Esophagus squamous epithelium (tissue), 5 donors: Measurements from ENCODE around the gene SHISAL2A. TPM values are rescaled to one million over a fixed set of nuclear protein-coding genes. Genes with fewer than 3 reads are reported as not detected.
"Not testable (repeated sequence)": the region's sequence is repeated elsewhere in the genome, so short reads cannot be mapped to it uniquely, and the experiment has no call there.

ENCODE experiments used
- DNase-seq: peaks from one replicate; lab custom pipeline; 2025; lab: John Stamatoyannopoulos, UW
- H3K27ac ChIP-seq, 4 donors: fragments of 200-600 bp; sonication (generic); one replicate each; pipeline ENCODE4 v1.5.1; 2016 to 2019; ENCODE audit warnings: mild to moderate bottlenecking in 1 of 4
- H3K27me3 ChIP-seq, 4 donors: fragments of 200-600 bp; sonication (generic); 1 replicate in 3 of 4; 2 replicates in 1 of 4; pipeline versions ENCODE4 v1.5.1 to v1.6.0; 2017 to 2021; ENCODE audit warnings: antibody characterized with exemption in 1 of 4
- H3K36me3 ChIP-seq, 3 donors: fragments of 200-600 bp; sonication (generic); one replicate each; pipeline ENCODE4 v1.5.1; 2016 to 2019
- H3K4me1 ChIP-seq, 3 donors: fragments of 200-600 bp; sonication (generic); one replicate each; pipeline ENCODE4 v1.5.1; 2017 to 2019
- H3K4me3 ChIP-seq, 4 donors: fragments of 200-600 bp; sonication (generic); 1 replicate in 3 of 4; 2 replicates in 1 of 4; pipeline ENCODE4 v1.5.1; 2016 to 2019; ENCODE audit warnings: mild to moderate bottlenecking in 2 of 4, moderate library complexity in 1 of 4
- H3K9me3 ChIP-seq, 3 donors: fragments of 200-600 bp; sonication (generic); one replicate each; pipeline ENCODE4 v1.5.1; 2016 to 2019
- POLR2A ChIP-seq, 4 donors: fragments of 450-650 bp; IDR thresholded peaks; one replicate each; pipeline ENCODE4 v1.6.1; 2017; ENCODE audit warnings: antibody characterized with exemption in 4 of 4, mild to moderate bottlenecking in 4 of 4, moderate library complexity in 3 of 4
- WGBS, 2 donors: methylation state at CpG; one replicate each; pipeline ENCODE4 v1.1.5; 2018; 5-methylcytosine and 5-hydroxymethylcytosine counted together
- intact Hi-C: fragments of 100-400 bp; cut with DNase I; formaldehyde crosslinking; loops from one replicate; pipeline ENCODE4 v1.15.0; 2022
- total RNA-seq, 4 donors: library from RNA; depleted of rRNA; stranded (reverse); fragments of >200 nt; gene quantifications; one replicate each; pipeline ENCODE4 v1.1.0, GENCODE V29; 2016
- TF ChIP-seq, protein P1 (sequence below), 6 experiments: fragments of 450-650 bp in 4 of 6; fragments of 200-600 bp in 2 of 6; sonication (generic) in 2 of 6; IDR thresholded peaks; one replicate each; pipeline ENCODE4 v1.5.1; 2016 to 2019; ENCODE audit warnings: antibody characterized with exemption in 6 of 6, mild to moderate bottlenecking in 4 of 6, moderate library complexity in 4 of 6
- donor health status: DM: yes; HTN: yes; CAD: no.

Gene SHISAL2A
- total RNA-seq, 4 donors from 2014 or later = 1.7 TPM; not detected in 3

DNA sequence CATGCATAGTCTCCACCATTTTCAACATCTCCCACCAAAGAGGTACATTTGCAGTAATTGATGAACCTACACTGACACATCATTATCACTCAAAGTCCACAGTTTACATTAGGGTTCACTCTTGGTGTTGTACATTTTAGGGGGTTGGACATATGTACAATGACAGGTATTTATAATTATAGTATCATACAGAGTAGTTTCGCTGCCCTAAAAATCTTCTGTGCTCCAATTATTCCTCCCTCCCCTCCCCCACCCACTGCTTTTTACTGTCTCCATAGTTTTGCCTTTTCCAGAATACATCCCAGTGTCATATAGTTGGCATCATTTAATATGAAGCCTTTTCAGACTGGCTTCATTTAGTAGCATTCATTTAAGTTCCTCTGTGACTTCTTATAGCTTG is 51.6 kb downstream of the SHISAL2A start:
- Histone ChIP-seq H3K27ac (no peak overlapping the region), H3K4me3 (no peak overlapping the region), H3K4me1 (no peaks in the 10 kb centered on the region), H3K9me3 (no peaks in the 10 kb centered on the region), H3K36me3 (peaks cover 0 to 42% (median 5%) of the 10 kb centered on the region in 3 donors), H3K27me3 (no peaks in the 10 kb centered on the region)
- no peak for DNase-seq
- intact Hi-C loops = loop anchor here (10.0 kb wide), 1 partner anchor 260 kb away; no protein-coding TSS in a partner anchor
- TF ChIP-seq POLR2A (IDR thresholded peaks at IDR 0.05) = no peak
- TF ChIP-seq, protein P1, sequence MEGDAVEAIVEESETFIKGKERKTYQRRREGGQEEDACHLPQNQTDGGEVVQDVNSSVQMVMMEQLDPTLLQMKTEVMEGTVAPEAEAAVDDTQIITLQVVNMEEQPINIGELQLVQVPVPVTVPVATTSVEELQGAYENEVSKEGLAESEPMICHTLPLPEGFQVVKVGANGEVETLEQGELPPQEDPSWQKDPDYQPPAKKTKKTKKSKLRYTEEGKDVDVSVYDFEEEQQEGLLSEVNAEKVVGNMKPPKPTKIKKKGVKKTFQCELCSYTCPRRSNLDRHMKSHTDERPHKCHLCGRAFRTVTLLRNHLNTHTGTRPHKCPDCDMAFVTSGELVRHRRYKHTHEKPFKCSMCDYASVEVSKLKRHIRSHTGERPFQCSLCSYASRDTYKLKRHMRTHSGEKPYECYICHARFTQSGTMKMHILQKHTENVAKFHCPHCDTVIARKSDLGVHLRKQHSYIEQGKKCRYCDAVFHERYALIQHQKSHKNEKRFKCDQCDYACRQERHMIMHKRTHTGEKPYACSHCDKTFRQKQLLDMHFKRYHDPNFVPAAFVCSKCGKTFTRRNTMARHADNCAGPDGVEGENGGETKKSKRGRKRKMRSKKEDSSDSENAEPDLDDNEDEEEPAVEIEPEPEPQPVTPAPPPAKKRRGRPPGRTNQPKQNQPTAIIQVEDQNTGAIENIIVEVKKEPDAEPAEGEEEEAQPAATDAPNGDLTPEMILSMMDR (IDR thresholded peaks at IDR 0.05) = no peak
- 91 to 92% methylated on average over 1 of the region's 1 CpG for WGBS, 2 donors

DNA sequence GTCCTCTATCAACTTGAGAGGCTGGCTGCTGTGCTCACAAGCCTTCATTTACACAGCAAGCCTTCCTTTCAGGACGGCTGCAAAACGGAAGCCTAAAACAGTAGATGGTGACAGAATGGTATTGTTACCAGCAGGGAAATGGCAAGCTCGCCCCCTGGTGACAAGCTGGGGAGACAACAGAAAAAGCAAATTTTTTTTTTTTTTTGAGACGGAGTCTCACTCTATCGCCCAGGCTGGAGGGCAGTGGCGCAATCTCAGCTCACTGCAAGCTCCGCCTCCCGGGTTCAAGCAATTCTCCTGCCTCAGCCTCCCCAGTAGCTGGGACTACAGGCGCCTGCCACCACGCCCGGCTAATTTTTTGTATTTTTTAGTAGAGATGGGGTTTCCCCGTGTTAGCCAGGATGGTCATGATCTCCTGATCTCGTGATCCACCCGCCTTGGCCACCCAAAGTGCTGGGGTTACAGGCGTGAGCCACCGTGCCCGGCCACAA is 53.3 kb downstream of the SHISAL2A start:
- not testable (repeated sequence) for H3K27ac ChIP-seq, H3K27me3 ChIP-seq, H3K9me3 ChIP-seq, DNase-seq, H3K4me1 ChIP-seq, H3K4me3 ChIP-seq
- 49 to 51% methylated on average over 13 to 16 of the region's 17 CpGs for WGBS, 2 donors
- TF ChIP-seq, protein P1 (IDR thresholded peaks at IDR 0.05) = peak; percentile 45 to 89 (median 80)
- H3K36me3 ChIP-seq = peaks cover 0 to 60% (median 5%) of the 10 kb centered on the region in 3 donors
- intact Hi-C loops = loop anchor here (10.0 kb wide), 1 partner anchor 262 kb away; no protein-coding TSS in a partner anchor

DNA sequence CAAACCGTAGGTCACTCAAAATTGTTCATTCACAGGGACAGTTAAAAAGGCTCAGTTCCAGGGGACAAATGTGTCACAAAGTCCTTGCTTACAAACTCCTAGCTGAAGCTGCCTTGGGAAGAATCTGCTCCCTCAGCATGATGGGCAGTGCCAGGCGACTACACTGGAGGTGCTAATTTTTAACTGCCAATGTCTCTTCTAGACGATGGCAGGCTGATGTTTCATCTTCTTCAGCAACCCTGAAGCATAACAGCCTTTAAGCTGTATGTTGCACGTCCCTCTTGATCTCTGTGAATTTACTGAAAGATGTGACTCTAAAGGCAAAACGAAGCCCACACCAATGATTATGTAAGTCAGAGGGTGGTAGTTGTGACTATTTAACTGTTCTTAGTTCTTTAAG is 53.9 kb downstream of the SHISAL2A start:
- intact Hi-C loops = loop anchor here (10.0 kb wide), 1 partner anchor 262 kb away; no protein-coding TSS in a partner anchor
- Histone ChIP-seq H3K9me3 (no peaks in the 10 kb centered on the region), H3K36me3 (peaks cover 0 to 65% (median 5%) of the 10 kb centered on the region in 3 donors), H3K4me1 (no peaks in the 10 kb centered on the region), H3K27me3 (no peaks in the 10 kb centered on the region), H3K4me3 (no peak overlapping the region), H3K27ac (no peak overlapping the region)
- WGBS, 2 donors = 90 to 94% methylated on average over 5 of the region's 5 CpGs
- DNase-seq = no peak
- TF ChIP-seq POLR2A (IDR thresholded peaks at IDR 0.05) = no peak
- TF ChIP-seq, protein P1 (IDR thresholded peaks at IDR 0.05) = no peak

DNA sequence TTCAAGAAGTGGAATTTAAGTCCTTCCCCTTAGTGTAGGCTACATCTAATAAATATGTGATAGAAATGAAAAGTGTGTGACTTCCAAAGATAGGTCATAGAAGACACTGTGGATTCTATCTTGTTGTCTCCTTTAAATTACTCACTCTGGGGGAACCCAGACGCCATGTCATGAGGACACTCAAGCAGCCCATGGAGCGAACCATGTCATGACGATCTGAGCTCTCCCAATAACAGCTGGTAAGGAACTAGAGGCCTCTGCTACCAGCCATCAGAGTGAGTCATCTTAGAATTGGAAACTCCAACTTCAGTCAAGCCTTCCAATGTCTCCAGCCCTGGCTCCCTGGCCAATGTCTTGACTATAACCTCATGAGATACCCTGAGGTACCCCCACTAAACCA is 58.9 kb downstream of the SHISAL2A start:
- Histone ChIP-seq H3K27me3 (no peaks in the 10 kb centered on the region), H3K4me3 (no peak overlapping the region), H3K9me3 (no peaks in the 10 kb centered on the region), H3K4me1 (peaks cover 0 to 3% (median under 1%) of the 10 kb centered on the region in 3 donors), H3K36me3 (peaks cover 0 to 63% (median 5%) of the 10 kb centered on the region in 3 donors), H3K27ac (no peak overlapping the region)
- 83 to 93% methylated on average over 3 of the region's 3 CpGs for WGBS, 2 donors
- intact Hi-C loops = no loop called here
- TF ChIP-seq POLR2A (IDR thresholded peaks at IDR 0.05) = no peak
- TF ChIP-seq, protein P1 (IDR thresholded peaks at IDR 0.05) = no peak
- no peak for DNase-seq

DNA sequence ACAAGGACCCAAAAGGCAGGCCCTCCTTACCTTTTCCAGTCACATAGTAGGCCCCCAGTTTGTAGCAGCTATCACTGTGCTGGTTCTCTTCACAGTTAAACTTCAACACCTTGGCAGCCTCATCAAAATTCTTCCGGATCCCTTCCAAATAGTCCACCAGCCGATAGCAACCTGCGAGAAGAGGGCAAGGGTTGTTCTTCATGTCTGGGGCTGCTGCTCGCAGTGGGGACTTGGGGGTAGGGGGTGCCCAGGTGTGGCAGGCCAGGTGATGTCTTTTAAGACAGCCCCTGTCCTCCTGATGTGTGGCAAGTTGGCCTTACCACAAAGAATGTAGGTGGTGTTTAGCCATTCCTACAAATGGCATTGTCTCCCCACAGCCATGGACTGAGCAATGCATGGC is 59.7 kb downstream of the SHISAL2A start:
- no peak overlapping the region for H3K27ac ChIP-seq
- no peaks in the 10 kb centered on the region for H3K9me3 ChIP-seq
- H3K4me3 ChIP-seq = no peak overlapping the region
- H3K4me1 ChIP-seq = peaks cover 4 to 12% (median 6%) of the 10 kb centered on the region in 3 donors
- H3K36me3 ChIP-seq = peaks cover 0 to 54% (median 1%) of the 10 kb centered on the region in 3 donors
- H3K27me3 ChIP-seq = no peaks in the 10 kb centered on the region
- WGBS, 2 donors = 75 to 100% methylated on average over 1 to 4 of the region's 4 CpGs
- intact Hi-C loops = no loop called here
- no peak for DNase-seq
- TF ChIP-seq POLR2A (IDR thresholded peaks at IDR 0.05) = no peak
- TF ChIP-seq, protein P1 (IDR thresholded peaks at IDR 0.05) = no peak

DNA sequence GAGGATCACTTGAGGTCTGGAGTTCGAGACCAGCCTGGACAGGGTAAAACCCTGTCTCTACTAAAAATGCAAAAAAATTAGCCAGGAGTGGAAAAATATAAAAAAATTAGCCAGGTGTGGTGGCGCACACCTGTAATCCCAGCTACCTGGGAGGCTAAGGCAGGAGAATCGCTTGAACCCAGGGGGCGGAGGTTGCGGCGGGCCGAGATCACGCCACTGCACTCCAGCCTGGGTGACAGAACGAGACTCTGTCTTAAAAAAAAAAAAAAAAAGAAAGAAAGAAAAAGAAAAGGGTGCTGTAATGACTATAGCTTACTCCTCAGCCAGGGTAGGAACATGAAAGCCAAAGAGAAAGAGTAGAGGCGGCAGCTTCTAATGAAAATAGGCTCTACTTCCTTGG is 60.4 kb downstream of the SHISAL2A start:
- H3K9me3 ChIP-seq, H3K27me3 ChIP-seq, H3K4me3 ChIP-seq, DNase-seq, H3K27ac ChIP-seq, intact Hi-C loops: not testable (repeated sequence)
- Histone ChIP-seq H3K36me3 (peaks cover 0 to 48% (median 0%) of the 10 kb centered on the region in 3 donors), H3K4me1 (peaks cover 4 to 14% (median 6%) of the 10 kb centered on the region in 3 donors)
- 95 to 97% methylated on average over 10 of the region's 10 CpGs for whole genome bisulfite sequencing, 2 donors
